ENCODE results near the gene CLCA2.

CLCA2 gene, protein sequence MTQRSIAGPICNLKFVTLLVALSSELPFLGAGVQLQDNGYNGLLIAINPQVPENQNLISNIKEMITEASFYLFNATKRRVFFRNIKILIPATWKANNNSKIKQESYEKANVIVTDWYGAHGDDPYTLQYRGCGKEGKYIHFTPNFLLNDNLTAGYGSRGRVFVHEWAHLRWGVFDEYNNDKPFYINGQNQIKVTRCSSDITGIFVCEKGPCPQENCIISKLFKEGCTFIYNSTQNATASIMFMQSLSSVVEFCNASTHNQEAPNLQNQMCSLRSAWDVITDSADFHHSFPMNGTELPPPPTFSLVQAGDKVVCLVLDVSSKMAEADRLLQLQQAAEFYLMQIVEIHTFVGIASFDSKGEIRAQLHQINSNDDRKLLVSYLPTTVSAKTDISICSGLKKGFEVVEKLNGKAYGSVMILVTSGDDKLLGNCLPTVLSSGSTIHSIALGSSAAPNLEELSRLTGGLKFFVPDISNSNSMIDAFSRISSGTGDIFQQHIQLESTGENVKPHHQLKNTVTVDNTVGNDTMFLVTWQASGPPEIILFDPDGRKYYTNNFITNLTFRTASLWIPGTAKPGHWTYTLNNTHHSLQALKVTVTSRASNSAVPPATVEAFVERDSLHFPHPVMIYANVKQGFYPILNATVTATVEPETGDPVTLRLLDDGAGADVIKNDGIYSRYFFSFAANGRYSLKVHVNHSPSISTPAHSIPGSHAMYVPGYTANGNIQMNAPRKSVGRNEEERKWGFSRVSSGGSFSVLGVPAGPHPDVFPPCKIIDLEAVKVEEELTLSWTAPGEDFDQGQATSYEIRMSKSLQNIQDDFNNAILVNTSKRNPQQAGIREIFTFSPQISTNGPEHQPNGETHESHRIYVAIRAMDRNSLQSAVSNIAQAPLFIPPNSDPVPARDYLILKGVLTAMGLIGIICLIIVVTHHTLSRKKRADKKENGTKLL

DNA sequence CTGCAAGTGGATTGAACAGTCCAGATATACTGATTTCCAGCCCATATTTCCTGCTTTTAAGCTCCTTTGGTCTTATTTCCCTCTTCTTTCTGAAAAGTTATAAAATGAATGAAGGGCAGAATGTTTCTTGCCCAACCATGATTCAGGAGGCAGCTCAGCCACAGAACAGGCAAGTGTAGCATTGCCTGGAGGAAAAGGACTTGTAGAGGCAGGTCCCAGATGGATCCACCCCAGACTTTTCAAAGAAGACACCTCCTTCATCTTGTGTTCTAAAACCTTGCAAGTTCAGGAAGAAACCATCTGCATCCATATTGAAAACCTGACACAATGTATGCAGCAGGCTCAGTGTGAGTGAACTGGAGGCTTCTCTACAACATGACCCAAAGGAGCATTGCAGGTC, at the start of gene CLCA2:
Gene CLCA2 (plus strand): TSS at position 299 of the 400 bp plus-strand sequence. CDS start 77 bp downstream, at position 376.
- ChIA-PET POLR2A (no interaction called here), CTCF (interaction anchor here (0.7 to 3.6 kb wide), 5 partner anchors 8 to 82 kb away, joined by 3 to 13 read pairs (median 3); no protein-coding TSS in a partner anchor)
- H3K4me3 ChIP-seq (ENCODE audit: low read depth, low read length): no peak within 1 kb of the TSS
- TF ChIP-seq, protein P1, sequence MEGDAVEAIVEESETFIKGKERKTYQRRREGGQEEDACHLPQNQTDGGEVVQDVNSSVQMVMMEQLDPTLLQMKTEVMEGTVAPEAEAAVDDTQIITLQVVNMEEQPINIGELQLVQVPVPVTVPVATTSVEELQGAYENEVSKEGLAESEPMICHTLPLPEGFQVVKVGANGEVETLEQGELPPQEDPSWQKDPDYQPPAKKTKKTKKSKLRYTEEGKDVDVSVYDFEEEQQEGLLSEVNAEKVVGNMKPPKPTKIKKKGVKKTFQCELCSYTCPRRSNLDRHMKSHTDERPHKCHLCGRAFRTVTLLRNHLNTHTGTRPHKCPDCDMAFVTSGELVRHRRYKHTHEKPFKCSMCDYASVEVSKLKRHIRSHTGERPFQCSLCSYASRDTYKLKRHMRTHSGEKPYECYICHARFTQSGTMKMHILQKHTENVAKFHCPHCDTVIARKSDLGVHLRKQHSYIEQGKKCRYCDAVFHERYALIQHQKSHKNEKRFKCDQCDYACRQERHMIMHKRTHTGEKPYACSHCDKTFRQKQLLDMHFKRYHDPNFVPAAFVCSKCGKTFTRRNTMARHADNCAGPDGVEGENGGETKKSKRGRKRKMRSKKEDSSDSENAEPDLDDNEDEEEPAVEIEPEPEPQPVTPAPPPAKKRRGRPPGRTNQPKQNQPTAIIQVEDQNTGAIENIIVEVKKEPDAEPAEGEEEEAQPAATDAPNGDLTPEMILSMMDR (IDR thresholded peaks at IDR 0.05; ENCODE audit: insufficient read depth, low read length, missing control alignments): no peak
- DNase-seq (ENCODE audit: low read depth, low spot score): no peak

DNA sequence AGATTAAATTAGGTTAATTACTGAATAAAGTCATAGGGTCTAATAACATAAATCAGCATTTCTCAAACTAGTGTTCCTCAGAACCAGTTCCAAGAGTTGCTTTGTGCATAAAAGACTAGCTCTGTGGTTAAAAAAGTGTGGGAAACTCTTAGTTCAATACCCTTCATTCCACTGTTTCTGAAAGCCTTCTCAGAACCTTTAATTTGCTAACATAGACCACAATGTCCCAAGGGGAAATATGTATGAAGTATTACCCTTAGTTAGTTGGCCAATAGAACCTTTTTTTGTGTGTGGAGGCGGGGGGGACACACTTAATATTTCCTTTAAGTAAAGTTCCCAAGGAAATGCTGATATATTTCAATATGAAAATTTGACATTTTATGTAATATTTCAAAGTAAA, 48.3 kb upstream of the CLCA2 start:
- DNase-seq (ENCODE audit: low read depth, low spot score): no peak
- TF ChIP-seq, protein P1 (IDR thresholded peaks at IDR 0.05; ENCODE audit: insufficient read depth, low read length, missing control alignments): no peak
- no peak overlapping the region for H3K4me3 ChIP-seq (ENCODE audit: low read depth, low read length)
- ChIA-PET POLR2A (no interaction called here), CTCF (interaction anchor here (8.4 kb wide), 1 partner anchor 129 kb away, joined by 198 read pairs; no protein-coding TSS in a partner anchor)

DNA sequence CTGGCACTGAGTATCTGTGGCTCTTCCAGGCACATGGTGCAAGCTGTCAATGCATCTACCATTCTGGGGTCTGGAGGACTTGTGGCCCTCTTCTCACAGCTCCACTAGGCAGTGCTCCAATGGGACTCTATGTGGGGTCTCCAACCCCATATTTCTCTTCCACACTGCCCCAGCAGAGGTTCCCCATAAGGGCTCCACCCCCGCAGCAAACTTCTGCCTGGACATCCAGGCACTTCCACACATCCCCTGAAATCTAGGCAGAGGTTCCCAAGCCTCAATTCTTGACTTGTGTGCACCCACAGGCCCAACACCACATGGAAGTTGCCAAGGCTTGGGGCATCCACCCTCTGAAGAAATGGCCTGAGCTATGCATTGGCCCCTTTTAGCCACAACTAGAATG, 46.6 kb upstream of the CLCA2 start:
- CTCF ChIA-PET: interaction anchor here (1.0 to 8.4 kb wide), 4 partner anchors 96 to 707 kb away, joined by 3 to 198 read pairs (median 4); no protein-coding TSS in a partner anchor

DNA sequence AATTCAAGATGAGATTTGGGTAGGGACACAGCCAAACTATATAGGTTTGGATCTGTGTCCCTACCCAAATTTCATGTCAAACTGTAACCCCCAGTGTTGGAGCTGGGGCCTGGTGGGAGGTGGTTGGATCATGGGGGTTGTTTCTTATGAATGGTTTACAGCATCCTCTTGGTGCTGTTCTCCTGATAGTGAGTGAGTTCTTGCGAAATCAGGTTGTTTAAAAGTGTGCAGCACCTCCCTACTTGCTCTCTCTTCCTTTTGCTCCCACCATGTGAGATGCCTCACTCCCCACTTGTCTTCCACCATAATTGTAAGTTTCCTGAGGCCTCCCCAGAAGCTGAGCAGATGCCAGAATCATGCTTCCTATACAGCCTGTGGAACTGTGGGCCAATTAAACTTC, 45.2 kb upstream of the CLCA2 start:
- POLR2A ChIA-PET: no interaction called here
- TF ChIP-seq, protein P1 (IDR thresholded peaks at IDR 0.05; ENCODE audit: insufficient read depth, low read length, missing control alignments): no peak
- no peak overlapping the region for H3K4me3 ChIP-seq (ENCODE audit: low read depth, low read length)
- DNase-seq (ENCODE audit: low read depth, low spot score): no peak
- CTCF ChIA-PET: interaction anchor here (0.9 to 8.4 kb wide), 10 partner anchors 14 to 706 kb away, joined by 3 to 198 read pairs (median 6); partner anchors contain the start of gene ODF2L

More for the DNA sequence above, 46.6 kb upstream of the CLCA2 start:
- POLR2A ChIA-PET: no interaction called here
- H3K4me3 ChIP-seq (ENCODE audit: low read depth, low read length): no peak overlapping the region
- DNase-seq (ENCODE audit: low read depth, low spot score): no peak
- TF ChIP-seq, protein P1 (IDR thresholded peaks at IDR 0.05; ENCODE audit: insufficient read depth, low read length, missing control alignments): no peak

DNA sequence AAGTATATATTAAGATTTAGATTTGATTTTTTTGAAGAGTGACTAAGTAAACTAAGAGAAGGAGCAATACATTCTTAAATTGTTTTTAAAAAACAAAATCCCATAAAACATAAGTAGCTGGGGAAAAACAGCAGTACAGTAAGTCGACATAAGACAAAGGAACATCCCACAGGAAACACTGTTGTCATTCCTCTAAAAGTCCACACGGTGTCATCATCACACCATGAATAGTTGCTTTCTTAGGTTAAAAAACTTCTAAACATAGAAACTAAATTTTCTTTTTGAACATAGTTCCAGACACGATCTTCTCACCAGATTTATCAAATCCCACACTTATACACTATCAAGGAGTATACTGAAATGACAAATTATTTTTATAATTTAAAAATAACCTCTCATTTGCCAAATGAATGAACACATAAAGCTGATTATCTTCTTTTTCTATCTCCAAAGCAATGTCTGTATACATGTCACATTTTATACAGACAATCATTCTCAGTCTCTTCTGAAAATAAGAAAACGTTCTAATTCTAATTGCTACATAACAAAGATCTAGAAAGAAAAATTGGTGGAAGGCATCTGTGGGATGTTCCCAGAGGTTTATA, 43.6 kb upstream of the CLCA2 start:
- peak; percentile 45 for DNase-seq (ENCODE audit: low read depth, low spot score)
- ChIA-PET POLR2A (no interaction called here), CTCF (interaction anchor here (0.5 to 8.4 kb wide), 33 partner anchors 8 to 757 kb away, joined by 3 to 198 read pairs (median 4); partner anchors contain the start of genes ODF2L and SH3GLB1)
- TF ChIP-seq, protein P1 (IDR thresholded peaks at IDR 0.05; ENCODE audit: insufficient read depth, low read length, missing control alignments): peak; percentile 52
- no peak overlapping the region for H3K4me3 ChIP-seq (ENCODE audit: low read depth, low read length)

Measured in AG04449 (cell line).